Left lung (tissue), 10 donors: ENCODE measurements around the gene CDH22. TPM values are rescaled to one million over a fixed set of nuclear protein-coding genes. Genes with fewer than 3 reads are reported as not detected.

Experiments
- ATAC-seq: fragments of 200-7000 bp; cut with Tn5 transposase; one replicate; pipeline ENCODE4 v1.9.1; 2020; ENCODE audit warnings: moderate library complexity
- DNase-seq, 4 donors: peaks; one replicate each; pipeline ENCODE4 v3.0.0-alpha.2; 2013 to 2020
- H3K27ac ChIP-seq, 2 donors: fragments of 200-600 bp; sonication (generic) in 1 of 2; one replicate each; pipeline versions ENCODE4 v1.5.0 to v1.8.0; 2020 to 2021
- H3K27me3 ChIP-seq, 2 donors: fragments of 200-600 bp; sonication (generic) in 1 of 2; one replicate each; pipeline versions ENCODE4 v1.5.0 to v1.8.0; 2020 to 2021
- H3K36me3 ChIP-seq, 2 donors: fragments of 200-600 bp; sonication (generic) in 1 of 2; one replicate each; pipeline versions ENCODE4 v1.5.0 to v1.8.0; 2020 to 2021
- H3K4me1 ChIP-seq, 2 donors: fragments of 200-600 bp; one replicate each; pipeline ENCODE4 v1.8.0; 2021
- H3K4me3 ChIP-seq, 2 donors: fragments of 200-600 bp; sonication (generic) in 1 of 2; one replicate each; pipeline versions ENCODE4 v1.5.0 to v1.8.0; 2020 to 2021; ENCODE audit warnings: mild to moderate bottlenecking in 1 of 2
- H3K9me3 ChIP-seq, 2 donors: fragments of 200-600 bp; sonication (generic) in 1 of 2; one replicate each; pipeline versions ENCODE4 v1.5.0 to v1.8.0; 2020 to 2021
- intact Hi-C, 2 donors: fragments of 100-400 bp; cut with DNase I; formaldehyde crosslinking; loops; one replicate each; pipeline versions ENCODE4 v1.11.2 to v1.14.2; 2022
- polyA plus RNA-seq, 6 donors: library from polyadenylated mRNA; unstranded; fragments of 120-200 nt; gene quantifications; one replicate each; pipeline ENCODE4 v1.2.1, GENCODE V29; 2013; ENCODE audit not compliant: insufficient read length in 6 of 6
- total RNA-seq, 2 donors: library from RNA; stranded (reverse); fragmentation: NEBNext Ultra II Directional; extraction: Animal tissue kit (Norgen Biotek cat#: 25700); gene quantifications; one replicate each; pipeline ENCODE4 v1.2.1, GENCODE V29; 2021
- TF ChIP-seq, protein P1 (sequence below), 2 donors: fragments of 200-600 bp; sonication (generic) in 1 of 2; IDR thresholded peaks; one replicate each; pipeline versions ENCODE4 v1.5.0 to v1.8.0; 2021; ENCODE audit warnings: antibody characterized with exemption in 2 of 2
- donor health status: DM: no; HTN: yes; CAD: no.
- donor health status: DM: no; HTN: no; CAD: no.

The CDH22 gene
- total and polyA plus RNA-seq, 8 donors: 0.06 to 0.26 (median 0.08) TPM; not detected in 2

DNA sequence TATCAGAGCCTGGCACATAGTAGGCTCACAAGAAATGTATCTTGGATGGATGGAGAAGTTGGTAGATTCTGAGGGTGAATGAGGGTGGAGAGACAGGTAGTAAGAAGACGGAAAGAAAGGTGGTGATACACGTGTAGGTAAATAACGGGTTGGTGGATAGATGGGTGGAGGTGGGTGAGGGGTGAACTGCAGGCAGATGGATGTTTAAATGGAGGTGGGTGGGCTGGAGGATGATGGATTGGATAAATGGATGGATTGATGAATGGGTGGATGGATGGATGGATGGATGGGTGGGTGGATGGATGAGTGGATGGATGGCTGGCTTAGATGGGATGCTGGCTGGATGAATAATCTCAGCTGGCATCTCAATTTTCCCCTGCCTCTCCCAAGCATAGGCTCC, 9.9 kb downstream of the CDH22 start:
- H3K27ac ChIP-seq: no peak overlapping the region
- no peak overlapping the region for H3K4me3 ChIP-seq
- no peaks in the 10 kb centered on the region for H3K36me3 ChIP-seq
- ATAC-seq (no peak), DNase-seq (no peak)
- intact Hi-C loops: no loop called here
- no peaks in the 10 kb centered on the region for H3K4me1 ChIP-seq
- peaks cover 0 to 96% of the 10 kb centered on the region in 2 donors for H3K27me3 ChIP-seq
- TF ChIP-seq, protein P1, sequence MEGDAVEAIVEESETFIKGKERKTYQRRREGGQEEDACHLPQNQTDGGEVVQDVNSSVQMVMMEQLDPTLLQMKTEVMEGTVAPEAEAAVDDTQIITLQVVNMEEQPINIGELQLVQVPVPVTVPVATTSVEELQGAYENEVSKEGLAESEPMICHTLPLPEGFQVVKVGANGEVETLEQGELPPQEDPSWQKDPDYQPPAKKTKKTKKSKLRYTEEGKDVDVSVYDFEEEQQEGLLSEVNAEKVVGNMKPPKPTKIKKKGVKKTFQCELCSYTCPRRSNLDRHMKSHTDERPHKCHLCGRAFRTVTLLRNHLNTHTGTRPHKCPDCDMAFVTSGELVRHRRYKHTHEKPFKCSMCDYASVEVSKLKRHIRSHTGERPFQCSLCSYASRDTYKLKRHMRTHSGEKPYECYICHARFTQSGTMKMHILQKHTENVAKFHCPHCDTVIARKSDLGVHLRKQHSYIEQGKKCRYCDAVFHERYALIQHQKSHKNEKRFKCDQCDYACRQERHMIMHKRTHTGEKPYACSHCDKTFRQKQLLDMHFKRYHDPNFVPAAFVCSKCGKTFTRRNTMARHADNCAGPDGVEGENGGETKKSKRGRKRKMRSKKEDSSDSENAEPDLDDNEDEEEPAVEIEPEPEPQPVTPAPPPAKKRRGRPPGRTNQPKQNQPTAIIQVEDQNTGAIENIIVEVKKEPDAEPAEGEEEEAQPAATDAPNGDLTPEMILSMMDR (IDR thresholded peaks at IDR 0.05): no peak
- H3K9me3 ChIP-seq: no peaks in the 10 kb centered on the region

DNA sequence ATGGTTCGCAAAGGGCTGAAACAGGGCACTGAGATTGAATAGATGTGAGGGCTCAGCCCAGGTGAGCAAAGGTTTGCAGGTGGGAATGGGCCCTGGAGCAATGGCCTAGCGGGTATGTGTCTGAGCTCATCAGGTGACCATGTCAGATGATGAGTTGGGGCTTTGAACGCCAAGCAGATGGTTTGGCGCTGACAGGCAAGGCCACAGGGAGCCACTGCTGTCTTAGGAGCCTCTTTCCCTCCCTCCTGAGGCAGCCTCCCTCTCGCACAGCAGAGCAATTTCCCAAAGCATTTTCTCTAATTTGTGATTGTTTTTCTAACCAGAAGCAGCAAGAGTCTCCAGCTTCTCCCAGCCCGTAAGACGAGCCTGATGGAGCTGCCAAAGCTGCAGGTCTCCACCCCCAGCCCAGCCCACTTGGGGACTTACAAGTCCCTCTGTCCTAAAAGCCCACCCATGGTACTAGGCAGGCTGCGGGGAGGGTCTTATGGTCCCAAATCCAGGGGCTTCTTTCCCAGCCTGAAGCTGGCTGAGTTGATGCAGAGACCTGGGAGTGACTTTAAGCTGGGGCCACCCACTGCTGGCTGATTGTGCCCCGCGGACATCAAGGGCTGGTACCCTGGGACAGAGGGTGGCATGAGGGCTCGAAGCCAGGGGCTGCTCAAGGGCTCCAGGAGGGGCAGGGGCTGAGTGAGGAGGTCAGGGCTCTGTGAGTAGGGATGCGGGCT, 11.6 kb downstream of the CDH22 start:
- no peaks in the 10 kb centered on the region for H3K9me3 ChIP-seq
- H3K27me3 ChIP-seq: peaks cover 0 to 94% of the 10 kb centered on the region in 2 donors
- no peaks in the 10 kb centered on the region for H3K4me1 ChIP-seq
- DNase-seq (no peak), ATAC-seq (no peak)
- no peaks in the 10 kb centered on the region for H3K36me3 ChIP-seq
- H3K27ac ChIP-seq: no peak overlapping the region
- H3K4me3 ChIP-seq: no peak overlapping the region
- TF ChIP-seq, protein P1 (IDR thresholded peaks at IDR 0.05): no peak
- intact Hi-C loops: no loop called here

DNA sequence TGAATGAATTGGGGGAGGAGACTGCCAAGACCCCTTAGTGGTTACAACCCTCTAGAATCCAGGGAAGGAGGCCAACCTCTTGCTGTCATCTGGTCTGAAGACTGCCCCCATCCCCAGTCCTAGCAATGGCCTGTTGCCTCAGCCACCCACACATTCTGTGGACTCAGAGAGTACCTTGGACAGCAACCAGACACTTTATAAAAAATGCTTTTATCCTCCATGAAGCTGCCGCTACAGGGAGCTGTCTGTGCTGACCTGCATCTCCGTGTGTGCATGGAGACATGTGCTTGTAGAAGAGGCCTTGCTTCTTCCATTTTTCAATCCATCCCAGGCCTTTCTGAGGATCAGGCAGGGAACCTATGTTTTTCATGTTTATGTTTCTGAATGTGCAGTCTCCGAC, 15.2 kb downstream of the CDH22 start:
- peaks cover 0 to 91% of the 10 kb centered on the region in 2 donors for H3K27me3 ChIP-seq
- TF ChIP-seq, protein P1 (IDR thresholded peaks at IDR 0.05): no peak
- ATAC-seq (peak; percentile 32), DNase-seq (peak in 1 of 4 donors; percentile 49)
- no peak overlapping the region for H3K4me3 ChIP-seq
- no peaks in the 10 kb centered on the region for H3K9me3 ChIP-seq
- no peaks in the 10 kb centered on the region for H3K36me3 ChIP-seq
- intact Hi-C loops: no loop called here
- H3K4me1 ChIP-seq: no peaks in the 10 kb centered on the region
- no peak overlapping the region for H3K27ac ChIP-seq

- Histone ChIP-seq H3K4me1 (no peaks in the 10 kb centered on the region), H3K9me3 (no peaks in the 10 kb centered on the region), H3K4me3 (no peak overlapping the region), H3K36me3 (no peaks in the 10 kb centered on the region), H3K27me3 (peaks cover 0 to 92% of the 10 kb centered on the region in 2 donors), H3K27ac (no peak overlapping the region)
- ATAC-seq (no peak), DNase-seq (no peak)
- intact Hi-C loops: no loop called here
- TF ChIP-seq, protein P1 (IDR thresholded peaks at IDR 0.05): no peak
These were observed 16.9 kb downstream of the CDH22 start for GRCh38 chr20:46291401-46291800.

DNA sequence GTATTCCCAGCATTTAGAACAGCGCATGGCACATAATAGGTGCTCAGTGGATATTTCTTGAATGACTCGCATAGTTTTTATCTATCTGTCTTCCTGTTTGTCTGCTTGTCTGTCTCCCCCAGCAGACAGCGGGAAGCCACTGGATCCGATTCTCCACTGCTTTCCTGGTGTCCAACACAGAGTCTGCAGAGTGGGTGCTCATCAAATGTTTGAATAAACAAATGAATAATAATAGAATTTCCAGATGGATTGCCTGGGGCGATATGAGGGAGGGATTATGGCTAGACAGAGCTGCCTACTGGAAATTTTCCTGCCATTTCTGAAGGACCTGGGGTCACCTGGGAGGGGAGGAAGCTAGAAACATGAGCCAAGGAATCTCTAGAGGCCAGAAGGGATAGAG, 18.9 kb downstream of the CDH22 start:
- Histone ChIP-seq H3K4me1 (no peaks in the 10 kb centered on the region), H3K36me3 (no peaks in the 10 kb centered on the region), H3K9me3 (no peaks in the 10 kb centered on the region), H3K27me3 (peaks cover 0 to 92% of the 10 kb centered on the region in 2 donors), H3K4me3 (no peak overlapping the region), H3K27ac (no peak overlapping the region)
- ATAC-seq (no peak), DNase-seq (no peak)
- TF ChIP-seq, protein P1 (IDR thresholded peaks at IDR 0.05): no peak
- intact Hi-C loops: no loop called here
